ENCODE measurements around the gene TRIP4.
"Not testable (repeated sequence)": the region's sequence is repeated elsewhere in the genome, so short reads cannot be mapped to it uniquely, and the experiment has no call there.

Gene TRIP4

DNA sequence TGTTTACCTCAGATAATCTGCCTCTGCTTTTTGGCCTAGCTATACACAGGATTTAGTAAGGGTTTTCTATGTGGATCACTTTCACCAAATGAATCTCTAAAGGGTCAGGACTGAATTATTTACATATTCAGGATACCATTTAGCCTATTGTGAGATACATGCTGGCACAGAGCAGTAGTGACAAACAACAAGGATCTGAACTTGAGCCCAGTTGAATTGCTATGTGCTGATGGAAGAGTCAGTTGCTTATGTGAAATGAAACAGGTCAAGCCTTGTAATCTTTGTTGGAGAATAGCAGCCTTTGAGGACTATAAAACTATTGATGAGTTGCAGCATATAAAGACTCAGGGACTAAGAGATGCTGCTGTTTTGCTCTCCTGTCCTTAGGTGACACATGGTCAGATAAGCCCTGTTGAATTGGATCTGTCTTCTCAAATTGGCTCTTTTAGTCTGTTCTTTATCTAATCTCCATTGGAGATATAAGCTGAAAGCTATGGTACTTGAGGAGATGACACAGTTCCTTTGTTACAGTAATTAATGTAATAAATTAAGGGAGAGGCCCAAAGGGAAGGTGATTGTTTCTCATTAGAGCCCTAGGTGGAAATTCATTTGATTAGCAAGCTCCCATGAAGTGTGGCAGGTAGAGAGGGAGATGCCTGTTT, 103.1 kb downstream of the TRIP4 start:
- no peak for DNase-seq (ENCODE audit: low read depth)

DNA sequence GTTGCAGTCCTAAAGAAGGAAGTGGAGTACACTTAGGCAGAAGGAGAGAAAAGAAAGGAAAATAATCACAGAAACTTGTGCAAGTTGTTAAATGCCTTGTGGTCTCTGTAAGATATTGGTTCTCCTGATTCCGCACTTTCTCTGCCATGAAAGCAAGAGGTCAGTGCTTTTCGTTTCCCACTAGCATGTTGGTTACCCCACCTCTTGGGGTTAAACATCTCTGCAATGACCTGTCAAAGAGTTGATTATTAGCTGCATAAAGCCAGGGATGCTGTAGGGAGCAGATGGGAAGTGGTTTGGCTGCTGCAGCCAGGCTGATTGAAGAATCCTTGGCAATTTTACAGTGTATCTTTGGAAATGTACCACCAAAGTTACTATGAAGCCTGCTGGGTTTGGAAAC, 106.0 kb downstream of the TRIP4 start:
- DNase-seq (ENCODE audit: low read depth), result no peak

DNA sequence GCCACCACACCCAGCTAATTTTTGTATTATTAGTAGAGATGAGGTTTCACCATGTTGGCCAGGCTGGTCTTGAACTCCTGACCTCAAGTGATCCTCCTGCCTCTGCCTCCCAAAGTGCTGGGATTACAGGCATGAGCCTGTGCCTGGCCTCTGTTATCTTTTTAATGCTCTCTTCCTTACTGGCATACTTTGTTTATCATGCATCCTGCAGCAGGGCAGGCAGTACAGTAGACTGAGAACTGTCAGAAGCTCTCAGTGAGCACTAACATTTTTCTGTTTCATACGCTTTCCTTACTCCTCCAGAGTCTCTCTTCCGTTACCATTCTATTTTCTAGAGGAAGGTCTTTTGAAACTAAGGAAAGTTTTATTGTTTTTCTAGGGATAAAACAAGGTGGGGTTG, 108.3 kb downstream of the TRIP4 start:
- not testable (repeated sequence) for DNase-seq (ENCODE audit: low read depth)

DNA sequence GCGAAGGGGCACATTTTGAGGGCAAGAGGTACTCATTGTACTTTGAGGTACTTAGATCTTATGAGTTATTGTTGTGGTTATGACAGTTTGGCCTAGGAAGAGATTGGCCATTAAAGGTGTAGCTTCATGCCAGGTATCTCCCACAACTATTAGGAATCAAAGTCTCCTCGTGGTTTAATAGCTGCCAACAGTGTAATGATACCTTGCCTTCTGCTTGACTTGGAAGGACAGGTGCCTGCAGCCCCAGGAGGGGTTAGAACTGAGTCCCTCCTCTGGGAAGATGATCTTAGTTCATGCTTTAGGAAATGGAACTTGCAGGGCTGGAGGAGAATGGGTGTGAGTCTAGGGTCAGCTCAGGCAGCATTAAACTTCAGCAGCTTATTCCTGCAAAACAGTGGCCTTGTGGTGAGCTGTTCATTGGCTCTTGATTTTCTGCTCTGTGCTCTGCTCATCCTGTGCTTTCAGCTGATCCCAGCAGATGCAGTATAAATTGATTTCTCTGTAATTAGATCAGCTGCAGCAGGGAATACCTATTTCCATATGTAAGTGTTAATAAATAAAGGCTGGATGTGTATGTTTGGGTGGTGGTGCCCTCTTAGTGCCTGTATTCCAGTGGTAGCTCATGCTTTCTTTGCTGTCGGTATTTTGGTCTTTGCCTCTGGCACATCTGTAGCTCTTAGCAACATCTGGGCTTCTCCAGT, 113.2 kb downstream of the TRIP4 start:
- no peak for DNase-seq (ENCODE audit: low read depth)

DNA sequence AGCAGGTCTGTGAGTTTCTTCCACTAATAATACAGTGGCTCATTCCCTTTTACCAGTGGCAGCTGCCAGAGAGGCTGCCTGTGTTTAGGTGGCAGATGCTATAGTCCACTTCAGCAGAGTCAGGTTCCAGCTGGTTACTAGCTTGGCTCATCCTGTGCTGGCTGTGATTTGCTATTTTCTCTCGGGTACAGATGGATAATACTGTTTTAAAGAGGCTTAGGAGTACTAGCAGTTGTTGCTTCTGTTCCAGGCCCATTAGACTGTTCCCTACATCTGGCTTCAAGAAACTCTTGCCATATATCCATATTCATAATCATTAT, 113.7 kb downstream of the TRIP4 start:
- no peak for DNase-seq (ENCODE audit: low read depth)

DNA sequence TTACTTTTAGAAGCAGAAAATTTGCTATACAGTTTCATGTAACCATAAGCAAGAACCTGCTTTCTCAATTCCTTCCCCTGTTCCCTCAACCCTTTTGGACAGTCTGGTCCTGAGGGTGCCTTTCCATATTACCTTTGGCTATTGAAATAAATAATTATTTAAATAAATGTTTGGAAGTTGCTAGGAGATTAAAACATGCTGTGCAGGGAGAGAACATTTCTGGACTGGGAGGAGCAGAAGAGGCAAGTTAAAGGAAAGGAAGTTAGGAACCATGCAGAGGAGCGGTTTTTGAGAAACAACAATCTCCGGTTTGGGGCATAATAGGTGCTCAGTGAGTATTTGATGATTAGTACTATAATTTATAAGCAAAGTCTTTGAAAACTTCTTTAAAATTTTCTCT, 114.5 kb downstream of the TRIP4 start:
- DNase-seq (ENCODE audit: low read depth), result no peak

- DNase-seq (ENCODE audit: low read depth), result no peak
Measured at GRCh38 chr15:64502551-64502950, 114.9 kb downstream of the TRIP4 start.

GRCh38 chr15:64503197-64503596, 115.6 kb downstream of the TRIP4 start:
- no peak for DNase-seq (ENCODE audit: low read depth)

GRCh38 chr15:64503640-64504039, 116.0 kb downstream of the TRIP4 start:
- DNase-seq (ENCODE audit: low read depth), result no peak
